GM23338 (cell line): ENCODE data around the gene NIM1K. TPM values are rescaled to one million over a fixed set of nuclear protein-coding genes. Genes with fewer than 3 reads are reported as not detected.
"Not testable (repeated sequence)": the region's sequence is repeated elsewhere in the genome, so short reads cannot be mapped to it uniquely, and the experiment has no call there.

Experiments
- ATAC-seq: fragments of 200-7000 bp; cut with Tn5 transposase; 3 replicates; pipeline ENCODE4 v1.9.1; 2020
- DNase-seq: peaks from one replicate; pipeline ENCODE4 v3.0.0-alpha.2; 2015; ENCODE audit warnings: low spot score
- H2AFZ ChIP-seq: fragments of 200-600 bp; sonication (generic); 2 replicates; pipeline ENCODE4 v1.8.0; 2016; ENCODE audit warnings: antibody characterized with exemption, mild to moderate bottlenecking, moderate library complexity
- H3F3A ChIP-seq: fragments of 200-600 bp; sonication (generic); replicated peaks from 2 replicates; pipeline ENCODE4 v1.8.0; 2017; ENCODE audit warnings: antibody characterized with exemption, mixed run types, low read depth
- H3K27ac ChIP-seq: fragments of 200-600 bp; sonication (generic); 2 replicates; pipeline ENCODE4 v1.6.1; 2016; ENCODE audit warnings: low read depth
- H3K27me3 ChIP-seq: fragments of 200-600 bp; sonication (generic); 2 replicates; pipeline ENCODE4 v1.8.0; 2016; ENCODE audit warnings: mild to moderate bottlenecking, mixed run types, moderate library complexity; ENCODE audit not compliant: insufficient read depth
- H3K36me3 ChIP-seq: fragments of 200-600 bp; sonication (generic); 2 replicates; pipeline ENCODE4 v1.8.0; 2016; ENCODE audit warnings: mild to moderate bottlenecking; ENCODE audit not compliant: insufficient read depth
- H3K4me1 ChIP-seq: fragments of 200-600 bp; sonication (generic); 2 replicates; pipeline ENCODE4 v1.8.0; 2016; ENCODE audit warnings: mild to moderate bottlenecking, moderate library complexity; ENCODE audit not compliant: insufficient read depth
- H3K4me2 ChIP-seq: fragments of 200-600 bp; sonication (generic); 2 replicates; pipeline ENCODE4 v1.7.1; 2017; ENCODE audit warnings: mixed run types
- H3K4me3 ChIP-seq: fragments of 200-600 bp; sonication (generic); 2 replicates; pipeline ENCODE4 v1.6.1; 2016; ENCODE audit warnings: mixed run types
- H3K79me2 ChIP-seq: fragments of 200-600 bp; sonication (generic); replicated peaks from 2 replicates; pipeline ENCODE4 v1.8.0; 2017; ENCODE audit warnings: mild to moderate bottlenecking; ENCODE audit not compliant: insufficient read depth
- H3K9me2 ChIP-seq: fragments of 200-600 bp; sonication (generic); 2 replicates; pipeline ENCODE4 v1.8.0; 2017; ENCODE audit not compliant: insufficient read depth
- H4K20me1 ChIP-seq: fragments of 200-600 bp; sonication (generic); replicated peaks from 2 replicates; pipeline ENCODE4 v1.8.0; 2017; ENCODE audit warnings: mild to moderate bottlenecking; ENCODE audit not compliant: insufficient read depth
- H3K27ac Mint-ChIP-seq: 2 replicates; pipeline ENCODE4 v1.8.0; 2020; ENCODE audit warnings: inconsistent platforms, mild to moderate bottlenecking, moderate library complexity, mixed read lengths
- H3K27me3 Mint-ChIP-seq: 3 replicates; pipeline ENCODE4 v1.8.0; 2022; ENCODE audit warnings: low read depth, mild to moderate bottlenecking, moderate library complexity, mixed read lengths, inconsistent platforms; ENCODE audit not compliant: insufficient read depth, poor library complexity
- H3K36me3 Mint-ChIP-seq: 3 replicates; pipeline ENCODE4 v1.8.0; 2021; ENCODE audit warnings: low read depth, mild to moderate bottlenecking, inconsistent platforms, moderate library complexity, mixed read lengths
- H3K4me1 Mint-ChIP-seq: 3 replicates; pipeline ENCODE4 v1.8.0; 2020; ENCODE audit warnings: mild to moderate bottlenecking, inconsistent platforms, mixed read lengths
- H3K4me3 Mint-ChIP-seq: 3 replicates; pipeline ENCODE4 v1.8.0; 2021; ENCODE audit warnings: moderate library complexity, mild to moderate bottlenecking, inconsistent platforms, mixed read lengths
- H3K9me3 Mint-ChIP-seq: 3 replicates; pipeline ENCODE4 v1.8.0; 2020; ENCODE audit warnings: moderate library complexity, mild to moderate bottlenecking, inconsistent platforms, mixed read lengths
- CREB1 ChIP-seq: fragments of 250-450 bp; sonication (Bioruptor Pico); IDR thresholded peaks from 2 replicates; pipeline ENCODE4 v1.5.0; 2020; ENCODE audit warnings: low read depth, mild to moderate bottlenecking, moderate library complexity
- EZH2 ChIP-seq: fragments of 200-600 bp; sonication (generic); IDR thresholded peaks from one replicate; pipeline ENCODE4 v1.8.0; 2017; ENCODE audit warnings: antibody characterized with exemption, mild to moderate bottlenecking, low read depth; ENCODE audit not compliant: unreplicated experiment
- NANOG ChIP-seq: IDR thresholded peaks from 2 replicates; pipeline ENCODE4 v1.6.1; 2016; ENCODE audit warnings: antibody characterized with exemption, borderline replicate concordance
- STAT1 ChIP-seq: IDR thresholded peaks from one replicate; pipeline ENCODE4 v1.6.1; 2016; ENCODE audit warnings: antibody characterized with exemption; ENCODE audit not compliant: unreplicated experiment
- ZNF331 ChIP-seq: fragments of 250-450 bp; sonication (Bioruptor Pico); IDR thresholded peaks from 2 replicates; pipeline ENCODE4 v1.5.0; 2020; ENCODE audit warnings: low read depth, mild to moderate bottlenecking, moderate library complexity
- polyA plus RNA-seq: library from polyadenylated mRNA; unstranded; fragments of >200 nt; fragmentation: Nextera tagmentation; extraction: Ambion mirVana; gene quantifications from 2 replicates; pipeline ENCODE4 v1.2.1, GENCODE V29; 2016
- total RNA-seq: library from RNA; depleted of rRNA; stranded (reverse); fragments of >200 nt; shearing (Covaris generic); gene quantifications from 2 replicates; pipeline ENCODE4 v1.2.3, GENCODE V29; 2014
- TF ChIP-seq, protein P1 (sequence below): fragments of 250-450 bp; sonication (Bioruptor Pico); IDR thresholded peaks from 2 replicates; pipeline ENCODE4 v1.5.0; 2020; ENCODE audit warnings: mild to moderate bottlenecking, moderate library complexity

The NIM1K gene
- total and polyA plus RNA-seq, 2 experiments from 2014 or later, result not detected

GRCh38 chr5:43161244-43161643, 30.8 kb upstream of the NIM1K start (continued):
- no peak for TF ChIP-seq STAT1
- no peak for TF ChIP-seq NANOG
- no peak for TF ChIP-seq ZNF331 (CRISPR knock-in tag)
- no peak for TF ChIP-seq EZH2
- TF ChIP-seq, protein P1, sequence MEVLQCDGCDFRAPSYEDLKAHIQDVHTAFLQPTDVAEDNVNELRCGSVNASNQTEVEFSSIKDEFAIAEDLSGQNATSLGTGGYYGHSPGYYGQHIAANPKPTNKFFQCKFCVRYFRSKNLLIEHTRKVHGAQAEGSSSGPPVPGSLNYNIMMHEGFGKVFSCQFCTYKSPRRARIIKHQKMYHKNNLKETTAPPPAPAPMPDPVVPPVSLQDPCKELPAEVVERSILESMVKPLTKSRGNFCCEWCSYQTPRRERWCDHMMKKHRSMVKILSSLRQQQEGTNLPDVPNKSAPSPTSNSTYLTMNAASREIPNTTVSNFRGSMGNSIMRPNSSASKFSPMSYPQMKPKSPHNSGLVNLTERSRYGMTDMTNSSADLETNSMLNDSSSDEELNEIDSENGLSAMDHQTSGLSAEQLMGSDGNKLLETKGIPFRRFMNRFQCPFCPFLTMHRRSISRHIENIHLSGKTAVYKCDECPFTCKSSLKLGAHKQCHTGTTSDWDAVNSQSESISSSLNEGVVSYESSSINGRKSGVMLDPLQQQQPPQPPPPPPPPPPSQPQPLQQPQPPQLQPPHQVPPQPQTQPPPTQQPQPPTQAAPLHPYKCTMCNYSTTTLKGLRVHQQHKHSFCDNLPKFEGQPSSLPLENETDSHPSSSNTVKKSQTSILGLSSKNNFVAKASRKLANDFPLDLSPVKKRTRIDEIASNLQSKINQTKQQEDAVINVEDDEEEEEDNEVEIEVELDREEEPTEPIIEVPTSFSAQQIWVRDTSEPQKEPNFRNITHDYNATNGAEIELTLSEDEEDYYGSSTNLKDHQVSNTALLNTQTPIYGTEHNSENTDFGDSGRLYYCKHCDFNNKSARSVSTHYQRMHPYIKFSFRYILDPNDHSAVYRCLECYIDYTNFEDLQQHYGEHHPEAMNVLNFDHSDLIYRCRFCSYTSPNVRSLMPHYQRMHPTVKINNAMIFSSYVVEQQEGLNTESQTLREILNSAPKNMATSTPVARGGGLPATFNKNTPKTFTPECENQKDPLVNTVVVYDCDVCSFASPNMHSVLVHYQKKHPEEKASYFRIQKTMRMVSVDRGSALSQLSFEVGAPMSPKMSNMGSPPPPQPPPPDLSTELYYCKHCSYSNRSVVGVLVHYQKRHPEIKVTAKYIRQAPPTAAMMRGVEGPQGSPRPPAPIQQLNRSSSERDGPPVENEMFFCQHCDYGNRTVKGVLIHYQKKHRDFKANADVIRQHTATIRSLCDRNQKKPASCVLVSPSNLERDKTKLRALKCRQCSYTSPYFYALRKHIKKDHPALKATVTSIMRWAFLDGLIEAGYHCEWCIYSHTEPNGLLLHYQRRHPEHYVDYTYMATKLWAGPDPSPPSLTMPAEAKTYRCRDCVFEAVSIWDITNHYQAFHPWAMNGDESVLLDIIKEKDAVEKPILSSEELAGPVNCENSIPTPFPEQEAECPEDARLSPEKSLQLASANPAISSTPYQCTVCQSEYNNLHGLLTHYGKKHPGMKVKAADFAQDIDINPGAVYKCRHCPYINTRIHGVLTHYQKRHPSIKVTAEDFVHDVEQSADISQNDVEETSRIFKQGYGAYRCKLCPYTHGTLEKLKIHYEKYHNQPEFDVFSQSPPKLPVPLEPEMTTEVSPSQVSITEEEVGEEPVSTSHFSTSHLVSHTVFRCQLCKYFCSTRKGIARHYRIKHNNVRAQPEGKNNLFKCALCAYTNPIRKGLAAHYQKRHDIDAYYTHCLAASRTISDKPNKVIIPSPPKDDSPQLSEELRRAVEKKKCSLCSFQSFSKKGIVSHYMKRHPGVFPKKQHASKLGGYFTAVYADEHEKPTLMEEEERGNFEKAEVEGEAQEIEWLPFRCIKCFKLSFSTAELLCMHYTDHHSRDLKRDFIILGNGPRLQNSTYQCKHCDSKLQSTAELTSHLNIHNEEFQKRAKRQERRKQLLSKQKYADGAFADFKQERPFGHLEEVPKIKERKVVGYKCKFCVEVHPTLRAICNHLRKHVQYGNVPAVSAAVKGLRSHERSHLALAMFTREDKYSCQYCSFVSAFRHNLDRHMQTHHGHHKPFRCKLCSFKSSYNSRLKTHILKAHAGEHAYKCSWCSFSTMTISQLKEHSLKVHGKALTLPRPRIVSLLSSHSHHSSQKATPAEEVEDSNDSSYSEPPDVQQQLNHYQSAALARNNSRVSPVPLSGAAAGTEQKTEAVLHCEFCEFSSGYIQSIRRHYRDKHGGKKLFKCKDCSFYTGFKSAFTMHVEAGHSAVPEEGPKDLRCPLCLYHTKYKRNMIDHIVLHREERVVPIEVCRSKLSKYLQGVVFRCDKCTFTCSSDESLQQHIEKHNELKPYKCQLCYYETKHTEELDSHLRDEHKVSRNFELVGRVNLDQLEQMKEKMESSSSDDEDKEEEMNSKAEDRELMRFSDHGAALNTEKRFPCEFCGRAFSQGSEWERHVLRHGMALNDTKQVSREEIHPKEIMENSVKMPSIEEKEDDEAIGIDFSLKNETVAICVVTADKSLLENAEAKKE (CRISPR knock-in tag), result no peak
- no peak for TF ChIP-seq CREB1 (CRISPR knock-in tag)

GRCh38 chr5:43164801-43165200, 27.2 kb upstream of the NIM1K start:
- not testable (repeated sequence) for H3K4me2 ChIP-seq, H3F3A ChIP-seq, H3K9me2 ChIP-seq, H3K79me2 ChIP-seq, H3K4me1 ChIP-seq, H2AFZ ChIP-seq, H3K4me1 Mint-ChIP-seq, H3K27ac Mint-ChIP-seq, H3K27ac ChIP-seq, H4K20me1 ChIP-seq, H3K9me3 Mint-ChIP-seq, H3K27me3 Mint-ChIP-seq, ATAC-seq, H3K27me3 ChIP-seq, DNase-seq, H3K4me3 Mint-ChIP-seq, H3K4me3 ChIP-seq
- peaks cover 46% of the 10 kb centered on the region for H3K36me3 Mint-ChIP-seq
- H3K36me3 ChIP-seq, result peaks cover 21% of the 10 kb centered on the region
